Left lung (tissue), 10 donors: ENCODE data around the gene THOC7. TPM values are rescaled to one million over a fixed set of nuclear protein-coding genes. Genes with fewer than 3 reads are reported as not detected.

Experiments used
- ATAC-seq: fragments of 200-7000 bp; cut with Tn5 transposase; one replicate; pipeline ENCODE4 v1.9.1; 2020; ENCODE audit warnings: moderate library complexity
- DNase-seq, 4 donors: peaks; one replicate each; pipeline ENCODE4 v3.0.0-alpha.2; 2013 to 2020
- H3K27ac ChIP-seq, 2 donors: fragments of 200-600 bp; sonication (generic) in 1 of 2; one replicate each; pipeline versions ENCODE4 v1.5.0 to v1.8.0; 2020 to 2021
- H3K27me3 ChIP-seq, 2 donors: fragments of 200-600 bp; sonication (generic) in 1 of 2; one replicate each; pipeline versions ENCODE4 v1.5.0 to v1.8.0; 2020 to 2021
- H3K36me3 ChIP-seq, 2 donors: fragments of 200-600 bp; sonication (generic) in 1 of 2; one replicate each; pipeline versions ENCODE4 v1.5.0 to v1.8.0; 2020 to 2021
- H3K4me1 ChIP-seq, 2 donors: fragments of 200-600 bp; one replicate each; pipeline ENCODE4 v1.8.0; 2021
- H3K4me3 ChIP-seq, 2 donors: fragments of 200-600 bp; sonication (generic) in 1 of 2; one replicate each; pipeline versions ENCODE4 v1.5.0 to v1.8.0; 2020 to 2021; ENCODE audit warnings: mild to moderate bottlenecking in 1 of 2
- H3K9me3 ChIP-seq, 2 donors: fragments of 200-600 bp; sonication (generic) in 1 of 2; one replicate each; pipeline versions ENCODE4 v1.5.0 to v1.8.0; 2020 to 2021
- CTCF ChIP-seq, 2 donors: fragments of 200-600 bp; sonication (generic) in 1 of 2; IDR thresholded peaks; one replicate each; pipeline versions ENCODE4 v1.5.0 to v1.8.0; 2021; ENCODE audit warnings: antibody characterized with exemption in 2 of 2
- intact Hi-C, 2 donors: fragments of 100-400 bp; cut with DNase I; formaldehyde crosslinking; loops; one replicate each; pipeline versions ENCODE4 v1.11.2 to v1.14.2; 2022
- polyA plus RNA-seq, 6 donors: library from polyadenylated mRNA; unstranded; fragments of 120-200 nt; gene quantifications; one replicate each; pipeline ENCODE4 v1.2.1, GENCODE V29; 2013; ENCODE audit not compliant: insufficient read length in 6 of 6
- total RNA-seq, 2 donors: library from RNA; stranded (reverse); fragmentation: NEBNext Ultra II Directional; extraction: Animal tissue kit (Norgen Biotek cat#: 25700); gene quantifications; one replicate each; pipeline ENCODE4 v1.2.1, GENCODE V29; 2021
- donor health status: DM: no; HTN: yes; CAD: no.
- donor health status: DM: no; HTN: no; CAD: no.

THOC7 gene
- total and polyA plus RNA-seq, 8 donors, result 46.7 to 80.2 (median 75.6) TPM

DNA sequence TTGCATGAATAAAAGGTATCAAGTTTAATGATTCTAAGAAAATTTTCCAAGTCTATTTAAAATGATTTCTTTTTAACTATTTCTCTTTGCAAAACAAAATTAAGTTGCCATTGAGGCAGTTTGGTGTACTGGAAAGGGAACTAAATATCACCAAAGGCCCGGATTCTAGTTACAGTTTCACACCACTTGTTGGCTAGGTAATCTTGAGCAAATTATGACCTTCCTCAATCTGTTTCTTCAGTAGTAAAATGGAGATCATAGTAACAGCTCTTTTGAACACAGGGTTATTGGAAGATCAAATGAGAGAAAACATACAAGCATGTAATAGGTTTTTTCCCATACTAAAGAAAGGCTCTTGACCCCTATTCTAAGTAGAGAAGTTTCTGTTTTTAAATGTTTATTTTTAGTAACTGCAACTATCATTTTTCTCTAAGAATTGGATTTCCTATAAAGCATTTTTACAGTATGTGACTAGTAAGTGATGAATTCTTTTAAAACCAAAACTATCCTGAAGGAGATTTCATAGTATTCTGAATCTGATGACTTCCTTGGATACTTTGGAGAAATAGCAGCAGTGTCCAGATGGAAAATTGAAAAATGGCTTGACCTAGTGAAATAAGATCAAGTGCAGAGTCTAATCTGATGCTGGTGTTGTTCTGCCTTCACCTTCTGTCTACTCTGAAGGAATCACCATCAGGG, 32.9 kb upstream of the THOC7 start:
- no peak for TF ChIP-seq CTCF (IDR thresholded peaks at IDR 0.05)

GRCh38 chr3:63895422-63896189, 32.0 kb upstream of the THOC7 start:
- peak overlapping the region in 1 of 2 donors; percentile 37 for H3K27ac ChIP-seq
- ATAC-seq, result no peak
- H3K9me3 ChIP-seq, result no peaks in the 10 kb centered on the region
- TF ChIP-seq CTCF (IDR thresholded peaks at IDR 0.05), result no peak
- H3K4me3 ChIP-seq, result no peak overlapping the region
- H3K4me1 ChIP-seq, result peaks cover 5 to 15% of the 10 kb centered on the region in 2 donors
- DNase-seq, result no peak
- no peaks in the 10 kb centered on the region for H3K27me3 ChIP-seq
- intact Hi-C loops, result no loop called here
- H3K36me3 ChIP-seq, result peaks cover 0 to 35% of the 10 kb centered on the region in 2 donors

More for the DNA sequence above, 32.9 kb upstream of the THOC7 start:
- no peak for ATAC-seq
- peaks cover 0 to 28% of the 10 kb centered on the region in 2 donors for H3K36me3 ChIP-seq
- H3K4me3 ChIP-seq, result no peak overlapping the region
- H3K4me1 ChIP-seq, result peaks cover 5 to 15% of the 10 kb centered on the region in 2 donors
- H3K27me3 ChIP-seq, result no peaks in the 10 kb centered on the region
- no peak overlapping the region for H3K27ac ChIP-seq
- intact Hi-C loops, result no loop called here
- no peaks in the 10 kb centered on the region for H3K9me3 ChIP-seq
- no peak for DNase-seq

GRCh38 chr3:63892773-63893352, 29.3 kb upstream of the THOC7 start:
- Histone ChIP-seq H3K4me1 (peaks cover 5 to 15% of the 10 kb centered on the region in 2 donors), H3K36me3 (peaks cover 0 to 11% of the 10 kb centered on the region in 2 donors), H3K4me3 (no peak overlapping the region), H3K27me3 (no peaks in the 10 kb centered on the region), H3K9me3 (no peaks in the 10 kb centered on the region), H3K27ac (no peak overlapping the region)
- ATAC-seq, result no peak
- intact Hi-C loops, result no loop called here
- TF ChIP-seq CTCF (IDR thresholded peaks at IDR 0.05), result no peak
- DNase-seq, result no peak

GRCh38 chr3:63891518-63891917, 27.9 kb upstream of the THOC7 start:
- no peak overlapping the region for H3K27ac ChIP-seq
- TF ChIP-seq CTCF (IDR thresholded peaks at IDR 0.05), result no peak
- H3K27me3 ChIP-seq, result no peaks in the 10 kb centered on the region
- ATAC-seq (no peak), DNase-seq (no peak)
- intact Hi-C loops, result no loop called here
- H3K36me3 ChIP-seq, result peaks cover 0 to 11% of the 10 kb centered on the region in 2 donors
- H3K4me3 ChIP-seq, result no peak overlapping the region
- no peaks in the 10 kb centered on the region for H3K9me3 ChIP-seq
- peaks cover 5 to 8% of the 10 kb centered on the region in 2 donors for H3K4me1 ChIP-seq

DNA sequence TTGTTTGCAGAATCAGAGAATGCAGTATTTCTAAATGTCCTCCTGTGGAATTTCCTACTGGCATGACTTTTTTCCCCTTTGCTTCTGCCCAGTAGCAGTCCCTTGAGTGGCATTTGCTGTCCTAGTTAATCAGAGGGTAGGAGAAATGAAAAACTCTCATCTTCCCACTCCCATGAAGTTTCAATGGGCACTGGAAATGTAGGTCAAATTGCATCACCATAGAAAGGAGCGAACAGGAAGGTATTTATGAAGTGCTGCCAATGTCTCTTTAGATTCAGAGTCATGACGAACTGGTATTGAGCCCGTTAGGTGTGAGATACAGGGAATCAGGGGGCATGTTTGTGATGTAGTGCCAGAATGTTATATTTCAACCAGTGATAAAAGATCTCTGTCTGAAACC, 23.3 kb upstream of the THOC7 start:
- no peak overlapping the region for H3K27ac ChIP-seq
- TF ChIP-seq CTCF (IDR thresholded peaks at IDR 0.05), result no peak
- no peak overlapping the region for H3K4me3 ChIP-seq
- intact Hi-C loops, result no loop called here
- H3K36me3 ChIP-seq, result peaks cover 0 to 10% of the 10 kb centered on the region in 2 donors
- peak; percentile 72 for ATAC-seq
- H3K4me1 ChIP-seq, result no peaks in the 10 kb centered on the region
- no peak for DNase-seq
- H3K27me3 ChIP-seq, result no peaks in the 10 kb centered on the region
- H3K9me3 ChIP-seq, result no peaks in the 10 kb centered on the region
